ENCODE data around the gene CAMTA1. TPM values are rescaled to one million over a fixed set of nuclear protein-coding genes. Genes with fewer than 3 reads are reported as not detected.
"Not testable (repeated sequence)": the region's sequence is repeated elsewhere in the genome, so short reads cannot be mapped to it uniquely, and the experiment has no call there.

Gene CAMTA1, protein sequence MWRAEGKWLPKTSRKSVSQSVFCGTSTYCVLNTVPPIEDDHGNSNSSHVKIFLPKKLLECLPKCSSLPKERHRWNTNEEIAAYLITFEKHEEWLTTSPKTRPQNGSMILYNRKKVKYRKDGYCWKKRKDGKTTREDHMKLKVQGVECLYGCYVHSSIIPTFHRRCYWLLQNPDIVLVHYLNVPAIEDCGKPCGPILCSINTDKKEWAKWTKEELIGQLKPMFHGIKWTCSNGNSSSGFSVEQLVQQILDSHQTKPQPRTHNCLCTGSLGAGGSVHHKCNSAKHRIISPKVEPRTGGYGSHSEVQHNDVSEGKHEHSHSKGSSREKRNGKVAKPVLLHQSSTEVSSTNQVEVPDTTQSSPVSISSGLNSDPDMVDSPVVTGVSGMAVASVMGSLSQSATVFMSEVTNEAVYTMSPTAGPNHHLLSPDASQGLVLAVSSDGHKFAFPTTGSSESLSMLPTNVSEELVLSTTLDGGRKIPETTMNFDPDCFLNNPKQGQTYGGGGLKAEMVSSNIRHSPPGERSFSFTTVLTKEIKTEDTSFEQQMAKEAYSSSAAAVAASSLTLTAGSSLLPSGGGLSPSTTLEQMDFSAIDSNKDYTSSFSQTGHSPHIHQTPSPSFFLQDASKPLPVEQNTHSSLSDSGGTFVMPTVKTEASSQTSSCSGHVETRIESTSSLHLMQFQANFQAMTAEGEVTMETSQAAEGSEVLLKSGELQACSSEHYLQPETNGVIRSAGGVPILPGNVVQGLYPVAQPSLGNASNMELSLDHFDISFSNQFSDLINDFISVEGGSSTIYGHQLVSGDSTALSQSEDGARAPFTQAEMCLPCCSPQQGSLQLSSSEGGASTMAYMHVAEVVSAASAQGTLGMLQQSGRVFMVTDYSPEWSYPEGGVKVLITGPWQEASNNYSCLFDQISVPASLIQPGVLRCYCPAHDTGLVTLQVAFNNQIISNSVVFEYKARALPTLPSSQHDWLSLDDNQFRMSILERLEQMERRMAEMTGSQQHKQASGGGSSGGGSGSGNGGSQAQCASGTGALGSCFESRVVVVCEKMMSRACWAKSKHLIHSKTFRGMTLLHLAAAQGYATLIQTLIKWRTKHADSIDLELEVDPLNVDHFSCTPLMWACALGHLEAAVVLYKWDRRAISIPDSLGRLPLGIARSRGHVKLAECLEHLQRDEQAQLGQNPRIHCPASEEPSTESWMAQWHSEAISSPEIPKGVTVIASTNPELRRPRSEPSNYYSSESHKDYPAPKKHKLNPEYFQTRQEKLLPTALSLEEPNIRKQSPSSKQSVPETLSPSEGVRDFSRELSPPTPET (N-terminal part only)
- total RNA-seq (209 and 213 TPM in 2 replicates), polyA plus RNA-seq (336 and 341 TPM in 2 replicates)

DNA sequence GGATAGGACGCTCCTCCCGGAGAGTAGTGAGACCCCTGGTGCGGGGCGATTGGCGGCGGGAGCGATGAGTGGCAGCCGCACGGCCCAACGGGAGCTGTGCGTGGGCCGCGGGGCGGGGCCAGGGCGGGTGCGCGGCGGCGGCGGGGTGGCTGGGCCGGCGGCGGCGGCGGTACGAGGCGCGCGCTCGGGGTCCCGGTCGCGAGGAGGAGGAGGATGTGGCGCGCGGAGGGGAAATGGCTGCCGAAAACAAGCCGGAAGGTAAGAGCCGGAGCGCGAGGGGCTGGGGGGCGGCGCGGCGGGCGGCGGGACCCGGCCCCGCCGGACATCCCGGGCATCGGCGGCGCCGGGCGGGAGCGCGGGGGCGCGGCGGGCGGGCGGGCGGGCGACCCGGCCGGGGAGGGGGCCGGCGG is at the start of gene CAMTA1:
TSS of gene CAMTA1 (plus strand) at position 137 of the 410 bp plus-strand sequence. CDS start at position 214, 77 bp downstream.
- DNase-seq (ENCODE audit: low read depth in 1 of 2, low spot score in 1 of 2) = no peak
- peak within 1 kb of the TSS; percentile 99 for H3K27ac ChIP-seq

DNA sequence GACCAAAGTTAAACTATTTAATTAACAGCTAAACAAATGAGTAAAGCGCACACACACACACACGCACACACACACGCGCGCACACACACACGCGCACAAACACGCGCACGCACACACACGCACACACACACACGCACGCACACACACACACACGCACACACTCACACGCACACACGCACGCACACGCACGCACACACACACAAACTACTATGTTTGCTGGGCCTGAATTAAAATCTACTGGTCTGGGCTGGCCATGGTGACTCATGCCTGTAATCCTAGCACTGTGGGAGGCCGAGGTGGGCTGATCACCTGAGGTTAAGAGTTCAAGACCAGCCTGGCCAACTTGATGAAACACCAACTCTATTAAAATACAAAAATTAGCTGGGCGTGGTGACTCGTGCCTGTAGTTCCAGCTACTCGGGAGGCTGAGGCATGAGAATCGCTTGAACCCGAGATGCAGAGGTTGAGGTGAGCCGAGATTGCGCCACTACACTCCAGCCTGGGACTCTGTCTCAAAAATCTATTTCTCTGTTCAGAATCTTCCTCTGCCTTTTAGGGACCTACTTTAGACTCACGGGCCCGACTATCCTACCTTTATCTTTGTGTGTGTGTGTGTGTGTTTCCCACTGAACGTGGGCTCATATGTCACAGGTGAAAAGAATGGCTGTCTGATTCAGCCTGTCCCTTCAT is 46.1 kb upstream of the CAMTA1 start:
- Histone ChIP-seq H3K4me3 (no peak overlapping the region), H3K36me3 (no peaks in the 10 kb centered on the region), H3K9me3 (ENCODE audit: low read depth) (no peaks in the 10 kb centered on the region), H3K27me3 (no peaks in the 10 kb centered on the region), H3K27ac (no peak overlapping the region), H3K4me1 (ENCODE audit: low read depth) (no peaks in the 10 kb centered on the region)
- no peak for DNase-seq (ENCODE audit: low read depth in 1 of 2, low spot score in 1 of 2)
- no peak for TF ChIP-seq CTCF (IDR thresholded peaks at IDR 0.05; ENCODE audit: low read depth, low read length)

More for the DNA sequence above, at the start of gene CAMTA1:
- Histone ChIP-seq H3K9me3 (ENCODE audit: low read depth) (no peaks in the 10 kb centered on the region), H3K27me3 (no peaks in the 10 kb centered on the region), H3K36me3 (no peaks in the 10 kb centered on the region), H3K4me1 (ENCODE audit: low read depth) (peaks cover 44% of the 10 kb centered on the region), H3K4me3 (peak within 1 kb of the TSS; percentile 99)
- TF ChIP-seq CTCF (IDR thresholded peaks at IDR 0.05; ENCODE audit: low read depth, low read length) = no peak

- H3K27ac ChIP-seq; DNase-seq (ENCODE audit: low read depth in 1 of 2, low spot score in 1 of 2); H3K27me3 ChIP-seq; H3K36me3 ChIP-seq; H3K4me1 ChIP-seq (ENCODE audit: low read depth); H3K9me3 ChIP-seq (ENCODE audit: low read depth); H3K4me3 ChIP-seq: not testable (repeated sequence)
These were observed 42.5 kb upstream of the CAMTA1 start for GRCh38 chr1:6742676-6743188.

DNA sequence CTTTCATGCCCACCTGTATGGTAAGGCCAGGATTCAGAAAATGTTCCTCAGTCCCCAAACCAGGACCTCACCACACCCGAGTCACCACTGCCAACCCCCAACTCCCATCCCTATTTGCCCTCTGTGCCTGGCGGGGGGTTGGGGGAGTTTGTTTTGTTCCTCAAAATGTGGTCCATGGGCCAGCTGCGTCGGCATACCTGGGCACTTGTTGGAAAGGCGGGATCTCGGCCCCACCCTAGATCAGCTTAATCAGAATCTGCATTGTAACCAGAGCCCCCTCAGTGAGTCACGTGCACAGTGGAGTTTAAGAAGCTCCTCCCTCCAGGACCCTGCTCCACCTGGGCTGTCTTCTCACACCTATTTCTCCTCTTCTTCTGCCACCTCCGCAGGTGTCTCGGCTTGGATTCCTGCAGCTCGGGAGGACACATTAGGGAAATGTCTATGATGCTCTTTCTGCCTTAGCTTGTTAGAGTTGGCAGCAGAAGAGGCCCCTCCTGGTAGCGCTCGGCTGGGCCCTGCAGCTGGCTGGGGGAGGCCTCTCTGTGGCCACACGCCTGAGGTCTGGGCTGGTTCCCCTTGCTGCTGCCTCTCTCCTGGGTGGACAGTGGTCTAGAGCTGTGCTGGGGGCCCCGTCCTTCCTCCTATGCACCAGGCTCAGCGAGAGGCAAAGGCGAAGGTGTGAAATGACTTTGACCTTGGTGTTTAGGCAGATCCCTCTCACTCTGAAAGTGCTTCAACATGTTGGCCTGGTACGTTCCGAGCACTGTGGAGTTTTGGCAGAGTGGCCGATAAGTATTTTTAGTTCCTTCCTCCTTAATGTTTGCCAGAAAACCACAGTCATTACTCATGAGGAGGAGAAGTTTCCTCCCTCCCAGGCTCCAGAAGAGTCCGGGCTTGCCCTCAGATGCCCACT is 41.8 kb upstream of the CAMTA1 start:
- Histone ChIP-seq H3K27ac (no peak overlapping the region), H3K9me3 (ENCODE audit: low read depth) (no peaks in the 10 kb centered on the region), H3K4me1 (ENCODE audit: low read depth) (no peaks in the 10 kb centered on the region), H3K27me3 (no peaks in the 10 kb centered on the region), H3K36me3 (no peaks in the 10 kb centered on the region), H3K4me3 (no peak overlapping the region)
- TF ChIP-seq CTCF (IDR thresholded peaks at IDR 0.05; ENCODE audit: low read depth, low read length) = no peak
- DNase-seq (ENCODE audit: low read depth in 1 of 2, low spot score in 1 of 2) = peak in 1 of 2 donors; percentile 89

- TF ChIP-seq CTCF (IDR thresholded peaks at IDR 0.05; ENCODE audit: low read depth, low read length) = no peak
- H3K27ac ChIP-seq = no peak overlapping the region
- H3K4me1 ChIP-seq (ENCODE audit: low read depth) = no peaks in the 10 kb centered on the region
- no peak for DNase-seq (ENCODE audit: low read depth in 1 of 2, low spot score in 1 of 2)
- H3K9me3 ChIP-seq (ENCODE audit: low read depth) = no peaks in the 10 kb centered on the region
- no peaks in the 10 kb centered on the region for H3K36me3 ChIP-seq
- H3K27me3 ChIP-seq = peaks cover 5% of the 10 kb centered on the region
- H3K4me3 ChIP-seq = no peak overlapping the region
These were observed 40.2 kb upstream of the CAMTA1 start for GRCh38 chr1:6745073-6745472.

All from cardiac muscle cell (in vitro differentiated cells and primary cell).